Endothelial cell (in vitro differentiated cells): ENCODE results near the gene TMEM201. TPM values are rescaled to one million over a fixed set of nuclear protein-coding genes. Genes with fewer than 3 reads are reported as not detected.

ENCODE experiments used
- DNase-seq: peaks from one replicate; pipeline ENCODE4 v3.0.0; 2021; ENCODE audit warnings: low spot score
- H3K27ac Mint-ChIP-seq: one replicate; pipeline ENCODE4 v1.8.0; 2021; ENCODE audit warnings: mixed read lengths, inconsistent platforms; ENCODE audit not compliant: unreplicated experiment
- H3K27me3 Mint-ChIP-seq: one replicate; pipeline ENCODE4 v1.8.0; 2021; ENCODE audit warnings: mild to moderate bottlenecking, moderate library complexity, mixed read lengths, inconsistent platforms; ENCODE audit not compliant: unreplicated experiment
- H3K36me3 Mint-ChIP-seq: one replicate; pipeline ENCODE4 v1.8.0; 2021; ENCODE audit warnings: mild to moderate bottlenecking, low read depth, mixed read lengths, inconsistent platforms; ENCODE audit not compliant: unreplicated experiment
- H3K4me1 Mint-ChIP-seq: one replicate; pipeline ENCODE4 v1.8.0; 2021; ENCODE audit warnings: mild to moderate bottlenecking, mixed read lengths, inconsistent platforms; ENCODE audit not compliant: unreplicated experiment
- H3K4me3 Mint-ChIP-seq: one replicate; pipeline ENCODE4 v1.8.0; 2021; ENCODE audit warnings: mild to moderate bottlenecking, mixed read lengths, inconsistent platforms; ENCODE audit not compliant: unreplicated experiment
- H3K9me3 Mint-ChIP-seq: one replicate; pipeline ENCODE4 v1.8.0; 2021; ENCODE audit warnings: mixed read lengths, inconsistent platforms; ENCODE audit not compliant: unreplicated experiment
- total RNA-seq: library from RNA; stranded (reverse); fragmentation: NEBNext Ultra II Directional; extraction: Animal tissue kit (Norgen Biotek cat#: 25700); gene quantifications from one replicate; pipeline ENCODE4 v1.2.1, GENCODE V29; 2021; ENCODE audit not compliant: unreplicated experiment
- TF ChIP-seq, protein P1 (sequence below): fragments of 200-600 bp; sonication (generic); IDR thresholded peaks from one replicate; pipeline ENCODE4 v1.5.0; 2021; ENCODE audit warnings: antibody characterized with exemption; ENCODE audit not compliant: unreplicated experiment

TMEM201 gene
- total RNA-seq, 1 donor from 2014 or later = 19.1 TPM

DNA sequence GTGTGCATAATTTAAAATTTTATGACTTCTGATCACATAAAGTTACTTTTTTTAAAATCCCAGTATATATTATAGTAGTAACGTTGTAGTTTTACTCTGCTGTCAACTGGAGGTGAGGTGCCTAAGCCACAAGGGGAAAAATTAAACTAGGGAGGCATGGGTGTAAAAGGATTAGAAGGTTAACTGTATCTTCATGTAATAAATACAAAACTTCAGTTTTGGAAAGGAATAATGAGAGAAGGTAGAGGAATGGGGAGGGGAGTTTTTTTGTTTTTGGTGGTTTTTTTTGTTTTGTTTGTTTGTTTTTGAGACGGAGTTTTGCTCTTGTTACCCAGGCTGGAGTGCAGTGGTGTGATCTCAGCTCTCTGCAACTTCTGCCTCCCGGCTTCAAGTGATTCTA lies 43.8 kb upstream of the TMEM201 start:
- TF ChIP-seq, protein P1, sequence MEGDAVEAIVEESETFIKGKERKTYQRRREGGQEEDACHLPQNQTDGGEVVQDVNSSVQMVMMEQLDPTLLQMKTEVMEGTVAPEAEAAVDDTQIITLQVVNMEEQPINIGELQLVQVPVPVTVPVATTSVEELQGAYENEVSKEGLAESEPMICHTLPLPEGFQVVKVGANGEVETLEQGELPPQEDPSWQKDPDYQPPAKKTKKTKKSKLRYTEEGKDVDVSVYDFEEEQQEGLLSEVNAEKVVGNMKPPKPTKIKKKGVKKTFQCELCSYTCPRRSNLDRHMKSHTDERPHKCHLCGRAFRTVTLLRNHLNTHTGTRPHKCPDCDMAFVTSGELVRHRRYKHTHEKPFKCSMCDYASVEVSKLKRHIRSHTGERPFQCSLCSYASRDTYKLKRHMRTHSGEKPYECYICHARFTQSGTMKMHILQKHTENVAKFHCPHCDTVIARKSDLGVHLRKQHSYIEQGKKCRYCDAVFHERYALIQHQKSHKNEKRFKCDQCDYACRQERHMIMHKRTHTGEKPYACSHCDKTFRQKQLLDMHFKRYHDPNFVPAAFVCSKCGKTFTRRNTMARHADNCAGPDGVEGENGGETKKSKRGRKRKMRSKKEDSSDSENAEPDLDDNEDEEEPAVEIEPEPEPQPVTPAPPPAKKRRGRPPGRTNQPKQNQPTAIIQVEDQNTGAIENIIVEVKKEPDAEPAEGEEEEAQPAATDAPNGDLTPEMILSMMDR = no peak
- Mint-ChIP-seq H3K27ac (no peak overlapping the region), H3K9me3 (no peaks in the 10 kb centered on the region)

DNA sequence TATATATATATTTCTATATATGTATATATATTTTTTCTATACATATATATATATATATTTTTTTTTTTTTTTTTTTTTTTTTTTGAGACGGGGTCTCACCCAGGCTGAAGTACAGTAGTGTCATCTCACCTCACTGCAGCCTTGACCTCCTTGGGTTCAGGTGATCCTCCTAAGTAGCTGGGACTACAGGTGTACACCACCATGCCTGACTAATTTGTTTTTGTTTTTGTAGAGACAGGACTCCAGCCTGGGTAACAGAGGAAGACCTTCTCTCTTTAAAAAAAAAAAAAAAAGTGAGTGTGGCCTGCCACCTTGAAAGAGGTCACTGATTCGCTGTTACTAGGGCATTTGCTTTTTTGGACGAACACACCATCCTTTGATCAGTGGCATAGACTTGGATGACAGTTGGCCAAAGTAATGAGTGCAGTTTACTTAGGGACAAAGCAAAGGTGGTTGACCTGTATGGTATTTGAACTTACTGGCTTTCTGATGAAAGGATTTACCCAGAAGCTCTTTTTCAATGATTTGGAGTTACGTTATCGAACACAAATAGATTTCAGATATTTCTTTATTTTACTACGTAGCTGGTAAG lies 38.7 kb upstream of the TMEM201 start:
- H3K27ac Mint-ChIP-seq = no peak overlapping the region
- DNase-seq = no peak
- no peak overlapping the region for H3K4me3 Mint-ChIP-seq
- TF ChIP-seq, protein P1 = no peak
- peaks cover 5% of the 10 kb centered on the region for H3K27me3 Mint-ChIP-seq
- no peaks in the 10 kb centered on the region for H3K4me1 Mint-ChIP-seq
- no peaks in the 10 kb centered on the region for H3K36me3 Mint-ChIP-seq
- no peaks in the 10 kb centered on the region for H3K9me3 Mint-ChIP-seq

More for the DNA sequence above, 43.8 kb upstream of the TMEM201 start:
- H3K4me1 Mint-ChIP-seq = peaks cover 3% of the 10 kb centered on the region
- no peaks in the 10 kb centered on the region for H3K36me3 Mint-ChIP-seq
- no peak for DNase-seq
- peaks cover 3% of the 10 kb centered on the region for H3K27me3 Mint-ChIP-seq
- no peak overlapping the region for H3K4me3 Mint-ChIP-seq

DNA sequence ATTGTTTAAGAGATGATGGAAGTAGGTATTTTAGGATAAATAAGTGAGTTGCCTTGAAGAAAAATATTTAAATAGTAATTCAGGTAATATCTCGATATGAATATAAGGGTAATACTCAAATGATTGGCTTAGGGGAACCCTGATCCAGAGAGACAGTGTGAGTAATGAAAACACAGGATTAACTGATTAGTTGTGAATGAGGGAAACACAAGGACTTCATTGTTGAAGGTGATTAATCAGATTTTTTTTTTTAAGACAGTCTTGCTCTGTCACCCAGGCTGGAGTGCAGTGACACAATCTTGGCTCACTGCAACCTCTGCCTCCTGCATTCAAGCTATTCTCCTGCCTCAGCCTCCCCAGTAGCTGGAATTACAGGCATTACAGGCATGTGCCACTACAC lies 36.7 kb upstream of the TMEM201 start:
- Mint-ChIP-seq H3K4me1 (no peaks in the 10 kb centered on the region), H3K36me3 (peaks cover 15% of the 10 kb centered on the region), H3K27ac (no peak overlapping the region), H3K9me3 (no peaks in the 10 kb centered on the region), H3K27me3 (peaks cover 5% of the 10 kb centered on the region), H3K4me3 (no peak overlapping the region)
- TF ChIP-seq, protein P1 = no peak
- DNase-seq = no peak

DNA sequence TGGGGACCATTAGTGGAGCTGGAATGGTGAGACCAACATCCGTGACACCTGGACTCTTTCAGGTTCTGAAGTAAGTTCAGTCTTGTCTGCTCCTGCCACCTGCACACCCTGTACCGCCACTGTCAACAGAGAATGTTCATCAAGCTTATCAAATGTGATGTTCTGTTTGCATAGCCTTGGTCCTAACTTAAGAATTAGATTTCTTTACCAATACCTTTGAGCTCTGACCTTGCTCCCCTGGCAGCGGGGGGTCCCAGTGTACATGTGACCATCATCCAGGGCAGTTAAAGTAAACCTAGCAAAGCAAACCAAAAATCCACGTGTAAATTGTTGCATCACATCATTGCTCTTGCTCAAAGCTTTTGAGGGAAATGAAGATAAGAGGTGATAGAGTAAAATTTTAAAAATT lies 35.0 kb upstream of the TMEM201 start:
- TF ChIP-seq, protein P1 = no peak
- Mint-ChIP-seq H3K27ac (no peak overlapping the region), H3K27me3 (peaks cover 5% of the 10 kb centered on the region), H3K4me1 (peaks cover 4% of the 10 kb centered on the region), H3K9me3 (no peaks in the 10 kb centered on the region), H3K4me3 (no peak overlapping the region), H3K36me3 (peaks cover 17% of the 10 kb centered on the region)
- DNase-seq = no peak

DNA sequence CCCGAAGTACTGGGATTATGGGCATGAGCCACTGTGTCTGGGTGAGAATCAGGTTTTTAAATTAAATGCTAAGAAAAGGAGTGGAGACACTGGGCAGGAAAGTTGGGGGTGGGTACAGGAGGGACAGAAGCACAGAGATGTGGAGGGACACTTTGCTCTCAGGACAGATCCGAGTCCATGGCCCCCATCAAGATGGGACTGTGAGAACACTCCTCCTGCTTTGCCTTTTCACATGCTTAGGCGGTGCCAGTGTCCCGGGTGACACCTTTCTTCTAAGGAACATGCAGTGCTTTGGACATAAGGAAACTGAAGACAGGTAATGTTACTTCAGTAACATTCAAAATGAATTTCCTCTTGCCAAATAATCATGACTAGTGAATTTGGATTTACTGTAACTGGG lies 32.8 kb upstream of the TMEM201 start:
- TF ChIP-seq, protein P1 = no peak
- H3K9me3 Mint-ChIP-seq = no peaks in the 10 kb centered on the region
- peaks cover 5% of the 10 kb centered on the region for H3K27me3 Mint-ChIP-seq
- DNase-seq = no peak
- peaks cover 12% of the 10 kb centered on the region for H3K4me1 Mint-ChIP-seq
- no peak overlapping the region for H3K4me3 Mint-ChIP-seq
- no peak overlapping the region for H3K27ac Mint-ChIP-seq
- H3K36me3 Mint-ChIP-seq = peaks cover 21% of the 10 kb centered on the region
